NCI-H2171 treated with DMSO at 0.1 percent for 48 hours (cell line): Measurements from ENCODE around the gene C12orf60.
A peak's percentile ranks its signal among the peaks of the same experiment; 100 is the strongest.

Source experiments
- DNase-seq: peaks from one replicate; lab custom pipeline; 2025; lab: John Stamatoyannopoulos, UW

C12orf60 gene

DNA sequence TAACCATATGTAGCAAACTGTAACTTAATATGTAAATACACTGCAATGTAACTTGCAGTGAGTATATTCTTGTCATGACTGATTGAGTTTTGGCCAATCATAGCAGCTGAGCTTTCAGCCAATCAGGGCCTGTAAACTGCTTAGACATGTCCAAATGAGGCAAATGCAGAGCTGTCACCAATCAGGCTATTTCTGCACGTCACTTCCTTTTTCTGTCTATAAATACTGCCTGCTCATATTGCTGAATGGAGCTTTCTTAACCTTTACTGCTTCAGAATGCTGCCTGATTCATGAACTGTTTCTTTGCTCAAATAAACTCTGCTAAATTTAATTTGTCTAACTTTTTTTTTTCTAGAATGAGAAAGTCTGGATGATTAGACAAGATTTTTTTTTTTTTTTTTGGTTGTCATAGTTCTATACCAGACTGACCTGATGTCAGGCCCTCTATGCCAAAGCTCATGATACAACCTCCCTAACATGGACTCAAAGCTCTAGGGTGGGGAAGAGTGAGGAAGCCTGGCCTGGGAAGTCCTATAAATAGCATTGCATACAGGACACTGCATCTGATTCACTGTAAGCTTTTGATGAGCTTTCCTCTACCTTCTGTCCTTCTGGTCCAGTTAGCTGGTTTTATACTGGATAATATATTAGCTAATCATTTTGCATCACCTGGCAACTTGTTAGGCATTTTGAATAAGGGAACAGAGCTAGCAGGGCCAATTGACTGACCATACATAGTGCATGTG lies 70.1 kb downstream of the C12orf60 start:
- DNase-seq, result peak; percentile 83
